Panc1 (cell line): ENCODE measurements around the gene ZNF346. TPM values are rescaled to one million over a fixed set of nuclear protein-coding genes. Genes with fewer than 3 reads are reported as not detected.
A peak's percentile ranks its signal among the peaks of the same experiment; 100 is the strongest.

Source experiments
- ATAC-seq: fragments of 200-7000 bp; cut with Tn5 transposase; 2 replicates; pipeline ENCODE4 v1.9.1; 2020; ENCODE audit warnings: mild to moderate bottlenecking, moderate library complexity
- BruUV-seq: library from RNA; stranded (reverse); fragments of 400-500 nt; replicated peaks from 2 replicates; lab custom pipeline; 2021; lab: Mats Ljungman, UMichigan
- CTCF ChIA-PET: fragments of 300-600 bp; sonication (Branson Sonifier 250); formaldehyde crosslinking; loops from one replicate; lab custom pipeline; 2022; ENCODE audit warnings: antibody characterized with exemption; lab: Charles Lee
- POLR2A ChIA-PET: fragments of 300-600 bp; sonication (Branson Sonifier 250); formaldehyde crosslinking; loops from one replicate; lab custom pipeline; 2022; ENCODE audit warnings: antibody characterized with exemption; lab: Charles Lee
- DNase-seq: peaks from one replicate; pipeline ENCODE4 v3.0.0-alpha.2; 2010; ENCODE audit warnings: low read depth, low spot score
- H3K27ac ChIP-seq: 2 replicates; pipeline ENCODE4 v1.5.1; 2011; ENCODE audit warnings: mild to moderate bottlenecking, low read length, inconsistent platforms
- H3K27me3 ChIP-seq: fragments of 200-500 bp; sonication (Bioruptor generic); 2 replicates; pipeline ENCODE4 v1.6.0; 2014; ENCODE audit warnings: low read length, inconsistent platforms; ENCODE audit not compliant: control insufficient read depth, insufficient read depth
- H3K36me3 ChIP-seq: fragments of 200-500 bp; sonication (Bioruptor generic); 2 replicates; pipeline ENCODE4 v1.5.1; 2014; ENCODE audit warnings: inconsistent platforms, mild to moderate bottlenecking, low read length, moderate library complexity; ENCODE audit not compliant: control insufficient read depth, insufficient read depth
- H3K4me1 ChIP-seq: 2 replicates; pipeline ENCODE4 v1.5.1; 2011; ENCODE audit warnings: inconsistent platforms, mild to moderate bottlenecking, low read length, moderate library complexity; ENCODE audit not compliant: control insufficient read depth, insufficient read depth
- H3K4me3 ChIP-seq, 2 experiments: 2 replicates each; pipeline ENCODE4 v1.5.1; 2011 to 2012; ENCODE audit warnings: low read depth in 2 of 2, low read length in 2 of 2, mild to moderate bottlenecking in 2 of 2, inconsistent platforms in 1 of 2, moderate library complexity in 1 of 2
- H3K9me3 ChIP-seq: fragments of 200-500 bp; sonication (Bioruptor generic); 2 replicates; pipeline ENCODE4 v1.5.1; 2014; ENCODE audit warnings: low read depth, mild to moderate bottlenecking, inconsistent platforms, low read length, moderate library complexity; ENCODE audit not compliant: control insufficient read depth, insufficient read depth
- POLR2AphosphoS5 ChIP-seq: IDR thresholded peaks from 2 replicates; pipeline ENCODE4 v1.6.1; 2012; ENCODE audit warnings: mild to moderate bottlenecking, low read depth, low read length, moderate library complexity
- SIN3A ChIP-seq: IDR thresholded peaks from 2 replicates; pipeline ENCODE4 v1.6.1; 2012; ENCODE audit warnings: low read depth, mild to moderate bottlenecking, low read length, moderate library complexity, borderline replicate concordance; ENCODE audit not compliant: insufficient read depth
- TCF7L2 ChIP-seq: IDR thresholded peaks from 2 replicates; pipeline ENCODE4 v1.6.1; 2011; ENCODE audit warnings: mild to moderate bottlenecking, low read depth, low read length, inconsistent platforms
- in situ Hi-C: cut with HindIII; loops from 2 replicates; pipeline ENCODE4 v1.10.0; 2016; ENCODE audit warnings: low sequenced_read_pairs, low pct_unique_long_range_greater_than_20kb
- intact Hi-C: fragments of 100-400 bp; cut with micrococcal nuclease; formaldehyde crosslinking; loops from one replicate; pipeline ENCODE4 v1.10.0; 2022; ENCODE audit not compliant: unreplicated experiment
- total RNA-seq: library from RNA; stranded (reverse); gene quantifications from one replicate; pipeline ENCODE4 v1.2.1, GENCODE V29; 2021; ENCODE audit not compliant: unreplicated experiment
- TF ChIP-seq, protein P1 (sequence below), 2 experiments: IDR thresholded peaks; 2 replicates each; pipeline ENCODE4 v1.6.1; 2011 to 2012; ENCODE audit warnings: low read depth in 2 of 2, control low read depth in 1 of 2, low read length in 1 of 2, mild to moderate bottlenecking in 1 of 2, moderate library complexity in 1 of 2; ENCODE audit not compliant: insufficient read depth in 1 of 2
- TF ChIP-seq, protein P2 (sequence below): fragments of 450-650 bp; IDR thresholded peaks from 2 replicates; pipeline ENCODE4 v1.5.1; 2017; ENCODE audit warnings: mild to moderate bottlenecking

The ZNF346 gene
- total RNA-seq, 1 experiment from 2014 or later = 21.3 TPM

DNA sequence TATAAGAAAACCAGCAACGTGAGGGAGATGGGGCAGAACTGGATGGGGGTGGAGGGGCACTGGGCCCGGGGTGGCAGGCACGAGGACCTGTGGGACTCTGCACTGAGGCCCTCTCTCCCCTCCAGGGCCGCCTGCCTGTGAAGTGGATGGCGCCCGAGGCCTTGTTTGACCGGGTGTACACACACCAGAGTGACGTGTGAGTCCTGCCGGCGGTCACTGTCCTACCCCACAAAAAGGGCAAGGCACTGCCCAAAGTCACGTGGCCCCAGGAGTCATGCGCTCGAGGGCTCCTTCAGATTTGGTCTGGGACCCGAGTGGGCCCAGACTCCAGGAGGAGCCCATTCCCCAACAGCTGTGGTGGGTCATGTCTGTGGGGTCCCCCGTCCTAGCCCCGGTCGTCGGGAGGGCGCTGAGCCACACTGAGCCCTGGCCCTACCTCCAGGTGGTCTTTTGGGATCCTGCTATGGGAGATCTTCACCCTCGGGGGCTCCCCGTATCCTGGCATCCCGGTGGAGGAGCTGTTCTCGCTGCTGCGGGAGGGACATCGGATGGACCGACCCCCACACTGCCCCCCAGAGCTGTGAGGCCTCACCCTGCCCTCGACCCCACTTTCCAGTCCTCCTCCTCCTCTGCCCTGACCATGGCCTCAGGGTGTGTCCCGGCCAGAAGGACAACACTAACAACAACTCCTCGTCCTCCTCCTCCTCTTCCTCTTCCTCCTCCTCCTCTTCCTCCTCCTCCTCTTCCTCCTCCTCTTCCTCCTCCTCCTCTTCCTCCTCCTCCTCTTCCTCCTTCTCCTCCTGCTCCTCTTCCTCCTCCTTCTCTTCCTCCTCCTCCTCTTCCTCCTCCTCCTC lies 73.9 kb downstream of the ZNF346 start:
- intact Hi-C loops = no loop called here
- peaks cover 4% of the 10 kb centered on the region; the same call in 1 of the 2 replicates for H3K4me1 ChIP-seq
- DNase-seq = no peak
- no TSS peak for BruUV-seq
- no peaks in the 10 kb centered on the region for H3K9me3 ChIP-seq
- no peak overlapping the region for H3K27ac ChIP-seq
- 0 out of 2 replicates have a peak, but pooled peaks have one; percentile 9 for ATAC-seq
- H3K36me3 ChIP-seq = no peaks in the 10 kb centered on the region
- no peak overlapping the region for H3K4me3 ChIP-seq
- TF ChIP-seq TCF7L2 (no peak), POLR2AphosphoS5 (no peak), SIN3A (no peak)
- TF ChIP-seq, protein P1, sequence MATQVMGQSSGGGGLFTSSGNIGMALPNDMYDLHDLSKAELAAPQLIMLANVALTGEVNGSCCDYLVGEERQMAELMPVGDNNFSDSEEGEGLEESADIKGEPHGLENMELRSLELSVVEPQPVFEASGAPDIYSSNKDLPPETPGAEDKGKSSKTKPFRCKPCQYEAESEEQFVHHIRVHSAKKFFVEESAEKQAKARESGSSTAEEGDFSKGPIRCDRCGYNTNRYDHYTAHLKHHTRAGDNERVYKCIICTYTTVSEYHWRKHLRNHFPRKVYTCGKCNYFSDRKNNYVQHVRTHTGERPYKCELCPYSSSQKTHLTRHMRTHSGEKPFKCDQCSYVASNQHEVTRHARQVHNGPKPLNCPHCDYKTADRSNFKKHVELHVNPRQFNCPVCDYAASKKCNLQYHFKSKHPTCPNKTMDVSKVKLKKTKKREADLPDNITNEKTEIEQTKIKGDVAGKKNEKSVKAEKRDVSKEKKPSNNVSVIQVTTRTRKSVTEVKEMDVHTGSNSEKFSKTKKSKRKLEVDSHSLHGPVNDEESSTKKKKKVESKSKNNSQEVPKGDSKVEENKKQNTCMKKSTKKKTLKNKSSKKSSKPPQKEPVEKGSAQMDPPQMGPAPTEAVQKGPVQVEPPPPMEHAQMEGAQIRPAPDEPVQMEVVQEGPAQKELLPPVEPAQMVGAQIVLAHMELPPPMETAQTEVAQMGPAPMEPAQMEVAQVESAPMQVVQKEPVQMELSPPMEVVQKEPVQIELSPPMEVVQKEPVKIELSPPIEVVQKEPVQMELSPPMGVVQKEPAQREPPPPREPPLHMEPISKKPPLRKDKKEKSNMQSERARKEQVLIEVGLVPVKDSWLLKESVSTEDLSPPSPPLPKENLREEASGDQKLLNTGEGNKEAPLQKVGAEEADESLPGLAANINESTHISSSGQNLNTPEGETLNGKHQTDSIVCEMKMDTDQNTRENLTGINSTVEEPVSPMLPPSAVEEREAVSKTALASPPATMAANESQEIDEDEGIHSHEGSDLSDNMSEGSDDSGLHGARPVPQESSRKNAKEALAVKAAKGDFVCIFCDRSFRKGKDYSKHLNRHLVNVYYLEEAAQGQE (IDR thresholded peaks at IDR 0.05; ENCODE audit: insufficient read depth in 1 of 2, low read depth in 2 of 2, low read length in 1 of 2) = no peak
- TF ChIP-seq, protein P2, sequence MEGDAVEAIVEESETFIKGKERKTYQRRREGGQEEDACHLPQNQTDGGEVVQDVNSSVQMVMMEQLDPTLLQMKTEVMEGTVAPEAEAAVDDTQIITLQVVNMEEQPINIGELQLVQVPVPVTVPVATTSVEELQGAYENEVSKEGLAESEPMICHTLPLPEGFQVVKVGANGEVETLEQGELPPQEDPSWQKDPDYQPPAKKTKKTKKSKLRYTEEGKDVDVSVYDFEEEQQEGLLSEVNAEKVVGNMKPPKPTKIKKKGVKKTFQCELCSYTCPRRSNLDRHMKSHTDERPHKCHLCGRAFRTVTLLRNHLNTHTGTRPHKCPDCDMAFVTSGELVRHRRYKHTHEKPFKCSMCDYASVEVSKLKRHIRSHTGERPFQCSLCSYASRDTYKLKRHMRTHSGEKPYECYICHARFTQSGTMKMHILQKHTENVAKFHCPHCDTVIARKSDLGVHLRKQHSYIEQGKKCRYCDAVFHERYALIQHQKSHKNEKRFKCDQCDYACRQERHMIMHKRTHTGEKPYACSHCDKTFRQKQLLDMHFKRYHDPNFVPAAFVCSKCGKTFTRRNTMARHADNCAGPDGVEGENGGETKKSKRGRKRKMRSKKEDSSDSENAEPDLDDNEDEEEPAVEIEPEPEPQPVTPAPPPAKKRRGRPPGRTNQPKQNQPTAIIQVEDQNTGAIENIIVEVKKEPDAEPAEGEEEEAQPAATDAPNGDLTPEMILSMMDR = no peak
- ChIA-PET POLR2A (interaction anchor here (0.5 kb wide), 1 partner anchor 43 kb away, joined by 9 read pairs; no protein-coding TSS in a partner anchor), CTCF (no interaction called here)
- H3K27me3 ChIP-seq = no peaks in the 10 kb centered on the region
- in situ Hi-C loops = no loop called here

DNA sequence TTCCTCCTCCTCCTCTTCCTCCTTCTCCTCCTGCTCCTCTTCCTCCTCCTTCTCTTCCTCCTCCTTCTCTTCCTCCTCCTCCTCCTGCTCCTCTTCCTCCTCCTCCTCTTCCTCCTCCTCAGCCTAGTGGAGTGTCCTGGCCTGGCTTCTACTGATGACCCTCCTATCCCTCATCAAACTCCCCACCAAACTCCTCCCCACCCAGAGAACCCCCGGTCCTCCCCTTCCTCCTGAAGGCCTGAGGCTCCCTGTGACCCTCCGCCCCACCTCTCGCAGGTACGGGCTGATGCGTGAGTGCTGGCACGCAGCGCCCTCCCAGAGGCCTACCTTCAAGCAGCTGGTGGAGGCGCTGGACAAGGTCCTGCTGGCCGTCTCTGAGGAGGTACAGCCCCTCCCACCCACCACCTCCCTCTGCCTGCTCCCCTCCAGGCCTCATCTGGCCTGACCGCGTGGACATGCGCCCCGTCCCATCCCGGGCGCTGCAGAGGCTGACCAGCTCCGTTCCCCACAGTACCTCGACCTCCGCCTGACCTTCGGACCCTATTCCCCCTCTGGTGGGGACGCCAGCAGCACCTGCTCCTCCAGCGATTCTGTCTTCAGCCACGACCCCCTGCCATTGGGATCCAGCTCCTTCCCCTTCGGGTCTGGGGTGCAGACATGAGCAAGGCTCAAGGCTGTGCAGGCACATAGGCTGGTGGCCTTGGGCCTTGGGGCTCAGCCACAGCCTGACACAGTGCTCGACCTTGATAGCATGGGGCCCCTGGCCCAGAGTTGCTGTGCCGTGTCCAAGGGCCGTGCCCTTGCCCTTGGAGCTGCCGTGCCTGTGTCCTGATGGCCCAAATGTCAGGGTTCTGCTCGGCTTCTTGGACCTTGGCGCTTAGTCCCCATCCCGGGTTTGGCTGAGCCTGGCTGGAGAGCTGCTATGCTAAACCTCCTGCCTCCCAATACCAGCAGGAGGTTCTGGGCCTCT lies 74.8 kb downstream of the ZNF346 start:
- H3K36me3 ChIP-seq = no peaks in the 10 kb centered on the region
- no peak overlapping the region for H3K27ac ChIP-seq
- ATAC-seq = no peak
- intact Hi-C loops = no loop called here
- DNase-seq = no peak
- H3K9me3 ChIP-seq = no peaks in the 10 kb centered on the region
- no peak for TF ChIP-seq SIN3A
- TF ChIP-seq POLR2AphosphoS5 = no peak
- TF ChIP-seq, protein P1 (IDR thresholded peaks at IDR 0.05; ENCODE audit: insufficient read depth in 1 of 2, low read depth in 2 of 2, low read length in 1 of 2) = no peak
- CTCF ChIA-PET = no interaction called here
- in situ Hi-C loops = no loop called here
- peaks cover 4% of the 10 kb centered on the region; the same call in 1 of the 2 replicates for H3K4me1 ChIP-seq
- H3K27me3 ChIP-seq = no peaks in the 10 kb centered on the region
- no peak overlapping the region for H3K4me3 ChIP-seq
- no TSS peak for BruUV-seq
- POLR2A ChIA-PET = interaction anchor here (0.5 kb wide), 1 partner anchor 44 kb away, joined by 9 read pairs; no protein-coding TSS in a partner anchor
